ENCODE measurements around the gene LRRN1.
"Not testable (repeated sequence)": the region's sequence is repeated elsewhere in the genome, so short reads cannot be mapped to it uniquely, and the experiment has no call there.

Gene LRRN1

DNA sequence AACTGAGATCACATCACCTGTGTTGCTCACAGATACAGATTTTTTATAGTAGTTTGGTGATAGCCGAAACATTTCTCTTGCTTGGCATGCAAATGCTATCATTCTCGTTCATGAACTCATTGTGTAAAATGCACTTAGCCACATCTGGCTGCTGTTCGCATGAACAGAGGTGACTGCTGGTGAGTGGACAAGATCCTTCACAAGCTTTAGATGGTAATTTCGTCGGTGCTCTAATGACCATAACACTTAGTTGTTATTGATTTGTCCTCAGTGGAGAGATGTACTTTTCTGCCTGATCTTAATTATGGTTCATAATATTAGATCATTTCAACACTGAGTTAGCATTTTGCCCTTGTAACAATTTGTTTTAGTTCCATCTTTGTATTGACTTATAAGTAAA, 13.8 kb downstream of the LRRN1 start:
- no peak for DNase-seq (ENCODE audit: low spot score)

DNA sequence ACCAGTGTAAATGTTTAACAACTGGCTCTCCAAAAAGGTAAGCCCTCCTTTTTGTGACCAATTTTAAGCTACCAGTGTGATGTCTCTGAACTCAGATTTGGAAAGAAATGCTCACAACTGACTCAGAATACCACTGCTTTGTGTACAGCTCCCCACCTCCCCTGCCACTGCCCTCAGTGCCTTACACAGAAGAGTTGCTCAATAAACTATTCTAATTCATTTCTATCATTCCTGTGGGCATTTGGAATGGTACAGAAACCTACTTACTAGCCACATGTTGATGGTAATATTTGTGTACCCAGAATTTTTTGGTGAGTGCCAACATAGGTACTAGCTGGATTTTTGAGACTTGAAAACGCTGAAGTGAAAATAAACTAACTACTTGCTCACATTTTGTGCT, 16.0 kb downstream of the LRRN1 start:
- no peak for DNase-seq (ENCODE audit: low spot score)

DNA sequence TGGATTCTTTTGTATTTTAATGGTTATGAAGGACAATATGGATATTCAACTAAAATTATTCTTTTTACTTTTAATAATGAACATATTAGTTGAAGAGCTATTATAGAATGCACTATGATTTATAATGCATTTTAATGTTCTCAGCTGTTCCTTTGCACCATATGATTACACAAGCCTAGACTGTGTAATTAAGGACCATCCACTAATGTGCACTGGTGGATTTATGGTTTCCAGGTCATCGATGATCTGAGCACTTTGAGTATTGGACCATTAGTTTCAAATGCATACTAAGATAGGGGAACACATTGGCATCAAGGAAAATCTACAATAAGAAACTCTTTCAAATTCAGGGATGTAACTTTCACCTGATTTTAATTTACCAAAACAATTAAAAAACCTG, 16.8 kb downstream of the LRRN1 start:
- DNase-seq (ENCODE audit: low spot score): no peak

DNA sequence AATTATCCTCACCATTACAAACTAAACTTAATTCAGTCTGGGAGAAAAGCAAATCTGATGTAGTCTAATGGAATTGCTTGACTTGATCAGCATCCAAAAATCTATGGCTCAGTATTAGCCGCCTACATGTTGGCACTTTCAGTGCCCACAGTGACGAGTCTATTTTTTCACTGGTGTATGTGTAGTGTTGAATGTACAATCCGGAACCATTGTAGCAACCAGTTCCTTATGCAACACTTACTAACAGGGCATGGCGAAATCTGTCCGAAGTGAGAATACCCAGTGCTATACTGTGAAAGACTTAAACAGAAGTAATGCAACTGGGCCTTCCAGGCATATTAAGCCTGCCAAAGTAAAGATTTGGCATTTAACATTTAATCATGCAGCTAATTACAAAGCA, 18.6 kb downstream of the LRRN1 start:
- DNase-seq (ENCODE audit: low spot score): no peak

DNA sequence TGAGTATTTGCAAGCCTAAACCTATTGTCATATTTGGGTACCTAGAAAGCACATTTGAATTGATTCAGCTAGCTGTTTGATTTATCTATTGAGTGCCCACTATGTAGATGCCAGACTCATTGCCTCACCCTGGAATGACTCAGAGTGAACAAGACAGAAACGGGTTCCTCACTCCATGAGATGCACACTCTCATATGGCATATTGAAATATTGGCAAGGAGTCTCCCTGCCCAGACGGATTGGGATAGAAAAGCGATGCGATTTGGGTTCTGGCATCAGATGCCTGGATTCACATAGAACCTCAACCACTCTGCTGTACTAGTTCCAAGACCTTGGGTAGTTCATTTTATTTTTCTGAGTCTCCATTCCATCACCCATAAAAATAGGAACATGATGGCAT, 22.5 kb downstream of the LRRN1 start:
- DNase-seq (ENCODE audit: low spot score): no peak

DNA sequence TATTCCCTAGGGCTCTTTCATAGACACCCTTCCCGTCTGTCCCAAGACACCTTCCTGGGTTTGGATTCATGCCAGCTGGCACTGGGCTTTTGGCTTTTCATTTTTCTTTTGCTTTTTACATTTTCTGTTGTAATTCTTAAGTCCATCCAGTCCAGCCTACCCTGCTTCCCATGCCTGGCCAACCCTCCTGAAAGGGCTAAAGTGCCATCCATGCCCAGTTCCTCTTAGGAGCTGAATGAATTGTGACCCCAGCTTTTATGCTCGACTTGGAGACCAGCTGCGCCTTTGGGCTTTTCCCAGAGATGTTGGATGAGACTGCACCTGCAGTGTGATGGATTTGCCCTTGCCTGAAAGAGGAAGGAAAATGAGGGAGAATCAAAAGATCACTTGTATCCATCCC, 25.8 kb downstream of the LRRN1 start:
- no peak for DNase-seq (ENCODE audit: low spot score)

DNA sequence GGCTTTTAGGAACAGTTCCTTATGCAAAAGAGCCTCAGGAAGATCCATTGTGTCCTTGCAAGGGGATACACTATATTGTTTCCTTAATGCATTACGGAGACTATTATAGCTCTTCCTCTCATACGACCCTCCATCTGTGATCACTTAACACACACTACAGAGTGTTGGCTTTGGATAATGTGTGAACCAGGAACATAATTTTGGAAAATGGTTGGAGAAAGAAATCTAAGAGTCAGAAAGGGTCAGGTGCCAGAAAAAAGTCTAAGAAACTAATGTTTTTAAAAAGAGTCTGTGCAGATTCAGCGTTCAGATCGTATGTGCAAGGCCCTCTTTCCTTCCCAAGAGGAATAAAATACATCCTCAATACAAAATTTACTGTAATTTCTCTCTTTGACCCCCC, 27.3 kb downstream of the LRRN1 start:
- DNase-seq (ENCODE audit: low spot score): no peak

DNA sequence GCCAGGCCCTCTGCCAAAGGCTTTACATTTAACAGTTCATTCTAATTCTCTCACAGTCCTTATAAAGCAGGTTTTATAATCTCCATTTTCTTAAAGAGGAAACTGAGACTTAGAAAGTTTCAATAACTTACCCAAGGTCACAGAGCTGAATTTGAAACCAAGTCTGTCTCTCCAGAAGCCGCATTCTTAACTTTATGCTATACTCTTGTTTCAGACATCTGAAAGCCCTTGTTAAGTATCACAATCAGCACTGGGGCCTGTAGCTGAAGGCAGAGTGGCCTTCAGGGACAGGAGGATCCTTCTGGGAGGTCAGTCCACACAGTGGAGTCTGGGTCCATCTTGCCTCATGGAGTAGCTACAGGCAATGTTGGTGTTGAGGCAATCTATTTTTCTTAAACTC, 27.9 kb downstream of the LRRN1 start:
- no peak for DNase-seq (ENCODE audit: low spot score)

DNA sequence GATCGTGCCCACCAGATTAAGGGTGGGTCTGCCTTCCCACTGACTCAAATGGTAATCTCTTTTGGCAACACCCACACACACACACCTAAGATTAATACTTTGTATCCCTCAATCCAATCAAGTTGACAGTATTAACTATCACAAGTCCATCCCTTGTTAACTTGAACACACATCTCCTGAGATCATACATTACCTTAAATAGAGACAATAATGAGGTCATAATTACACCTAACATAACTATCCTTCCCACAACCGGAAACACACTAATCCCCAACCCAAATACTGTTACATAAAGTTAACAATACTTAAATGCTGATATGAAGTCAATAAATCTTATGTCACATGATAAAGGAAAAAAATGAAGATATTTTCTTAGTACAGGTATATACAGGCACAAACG, 29.2 kb downstream of the LRRN1 start:
- DNase-seq (ENCODE audit: low spot score): not testable (repeated sequence)

DNA sequence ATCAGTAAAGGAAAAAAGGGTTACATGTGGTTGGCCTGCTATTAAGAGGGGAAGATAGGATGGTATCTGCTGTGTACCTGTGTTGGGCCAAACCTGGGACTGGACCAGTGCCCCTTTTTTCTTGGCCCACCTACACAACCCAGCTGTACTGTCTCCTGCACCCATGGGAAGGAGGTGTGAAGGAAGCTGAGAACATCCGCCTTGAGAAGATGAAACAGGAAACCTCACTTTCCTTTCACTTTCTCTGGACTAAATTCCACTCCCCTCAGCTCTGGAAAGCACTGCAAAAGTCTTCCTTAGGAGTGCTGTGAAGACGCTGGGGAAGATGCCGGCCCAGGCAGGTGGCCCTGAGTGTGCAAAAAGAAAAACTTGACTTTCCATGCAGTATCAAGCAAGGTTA, 37.6 kb downstream of the LRRN1 start:
- no peak for DNase-seq (ENCODE audit: low spot score)

DNA sequence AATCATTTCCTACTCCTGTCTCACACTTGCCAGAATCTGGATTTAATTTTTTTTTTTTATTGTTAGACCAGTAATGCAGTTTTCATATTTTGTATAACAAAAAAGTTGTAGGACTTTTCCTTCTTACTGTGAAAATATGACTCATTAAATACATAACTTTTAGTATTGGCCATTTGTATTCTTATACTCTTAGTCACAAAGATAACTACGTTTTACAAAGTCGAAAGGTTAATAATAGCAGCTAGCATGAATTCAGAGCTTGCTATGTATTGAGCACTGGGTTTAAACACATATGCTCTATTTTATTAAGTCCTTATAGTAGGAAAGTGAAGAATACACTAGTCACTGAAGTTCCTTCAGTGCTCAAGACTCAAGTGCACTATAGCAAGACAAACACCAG, 43.1 kb downstream of the LRRN1 start:
- DNase-seq (ENCODE audit: low spot score): no peak

DNA sequence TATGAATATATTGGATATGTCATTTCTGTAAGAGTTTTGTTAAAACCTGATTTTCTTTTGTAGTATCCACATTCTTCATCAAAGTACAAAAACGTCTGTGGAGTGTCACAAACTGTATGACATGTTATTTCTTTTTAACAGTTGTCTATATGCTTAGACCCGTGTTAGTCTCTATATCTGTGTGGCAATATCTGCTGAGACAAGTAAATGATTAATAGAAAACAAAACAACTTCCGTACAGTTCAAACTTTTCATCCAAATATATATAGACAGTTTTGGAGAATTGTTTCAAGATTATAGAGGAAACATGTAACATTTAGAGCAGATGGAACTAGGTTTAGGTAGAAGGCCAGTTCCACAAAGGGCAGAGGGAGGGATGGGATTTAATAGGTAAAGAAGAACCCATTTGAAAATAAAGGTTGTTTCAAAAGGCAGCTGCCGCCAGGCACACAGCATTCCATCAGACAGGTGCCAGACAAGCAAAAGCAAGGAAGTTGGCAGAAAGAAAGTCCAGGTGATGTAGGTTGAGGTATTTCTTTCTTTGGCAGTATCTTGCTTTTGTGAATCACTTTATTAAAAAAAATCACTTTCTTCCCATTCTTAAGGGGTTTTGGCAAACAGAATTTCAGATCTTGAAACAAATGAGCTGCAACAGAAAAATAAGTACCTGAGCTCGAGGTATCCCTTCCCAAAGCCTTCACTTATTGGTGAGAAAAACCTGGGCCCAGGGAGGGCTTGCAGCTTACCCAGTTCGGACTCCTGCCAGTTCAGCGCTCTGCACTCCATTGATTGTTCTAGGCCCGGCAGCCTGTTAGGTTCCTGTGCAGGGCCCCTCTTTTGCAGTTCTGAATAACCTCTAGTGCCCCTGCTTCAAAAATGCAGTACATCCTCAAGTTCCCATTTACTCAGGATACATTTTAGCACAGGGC, 49.0 kb downstream of the LRRN1 start:
- no peak for DNase-seq (ENCODE audit: low spot score)

DNA sequence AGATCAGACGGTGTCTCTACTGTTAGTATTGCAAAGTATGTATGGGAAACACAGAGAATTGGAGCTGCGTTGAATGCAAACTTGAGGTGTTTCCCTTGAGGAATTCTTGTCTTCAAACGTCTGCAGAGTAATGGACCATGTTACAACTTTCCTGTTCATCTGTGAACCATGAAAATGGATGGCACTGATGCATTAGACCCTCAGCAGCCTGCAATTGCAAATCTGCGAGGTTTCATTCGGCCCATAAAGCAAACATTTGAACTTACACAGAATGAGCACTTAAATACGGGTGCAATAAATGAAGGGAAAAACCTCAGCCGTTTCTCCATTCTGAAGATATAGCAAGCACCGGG, 49.7 kb downstream of the LRRN1 start:
- no peak for DNase-seq (ENCODE audit: low spot score)

DNA sequence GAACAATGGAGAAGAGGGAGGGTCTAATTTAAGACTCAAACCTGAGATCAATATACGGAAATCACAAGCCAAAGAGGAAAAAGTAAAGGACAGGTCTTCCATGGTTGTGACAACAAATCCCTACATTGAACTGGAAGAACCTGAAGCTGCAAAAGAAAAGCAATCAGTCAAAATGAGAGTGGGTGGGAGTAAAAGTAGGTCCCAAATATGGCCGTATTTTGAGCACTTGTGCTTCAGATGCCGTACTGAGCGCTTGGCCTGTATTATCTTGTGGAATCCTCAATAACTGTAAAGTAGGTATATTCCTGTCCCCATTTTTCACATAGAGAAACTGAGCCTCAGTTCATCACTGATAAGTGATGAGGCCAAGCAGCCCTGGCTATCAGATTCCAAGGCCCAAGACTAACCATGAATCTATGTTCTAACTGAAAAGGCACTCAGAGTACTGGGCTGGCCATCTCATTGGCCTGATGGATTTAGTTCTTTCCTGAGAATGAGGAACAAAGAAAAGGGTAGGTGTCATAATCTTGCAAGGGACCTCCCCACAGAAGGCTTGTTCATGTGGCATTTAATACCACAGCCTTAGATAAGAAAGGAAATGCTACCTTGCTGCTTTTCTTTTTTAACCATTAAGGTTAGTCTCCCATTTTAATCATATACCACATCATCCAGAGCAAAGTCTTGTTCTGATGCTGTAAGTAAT, 52.5 kb downstream of the LRRN1 start:
- DNase-seq (ENCODE audit: low spot score): no peak

DNA sequence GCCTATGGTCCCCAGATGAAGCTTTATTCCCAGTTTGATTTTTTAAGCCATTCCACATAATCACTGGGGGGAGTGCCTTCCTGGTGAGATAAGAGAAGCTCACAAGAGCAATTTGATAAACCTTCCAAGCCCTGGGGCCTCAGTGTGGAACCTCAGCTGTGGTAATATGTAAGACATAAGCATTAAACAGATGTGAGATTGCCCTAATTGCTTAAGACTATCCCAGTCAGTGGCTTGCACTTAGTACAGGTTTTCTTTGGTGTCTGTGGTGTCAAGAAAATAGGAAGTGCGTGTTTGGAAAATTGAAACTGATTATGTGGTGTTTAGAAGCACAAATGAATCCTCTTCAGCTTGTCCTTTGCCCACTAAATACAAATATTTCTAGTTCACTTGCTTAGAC, 54.3 kb downstream of the LRRN1 start:
- no peak for DNase-seq (ENCODE audit: low spot score)

DNA sequence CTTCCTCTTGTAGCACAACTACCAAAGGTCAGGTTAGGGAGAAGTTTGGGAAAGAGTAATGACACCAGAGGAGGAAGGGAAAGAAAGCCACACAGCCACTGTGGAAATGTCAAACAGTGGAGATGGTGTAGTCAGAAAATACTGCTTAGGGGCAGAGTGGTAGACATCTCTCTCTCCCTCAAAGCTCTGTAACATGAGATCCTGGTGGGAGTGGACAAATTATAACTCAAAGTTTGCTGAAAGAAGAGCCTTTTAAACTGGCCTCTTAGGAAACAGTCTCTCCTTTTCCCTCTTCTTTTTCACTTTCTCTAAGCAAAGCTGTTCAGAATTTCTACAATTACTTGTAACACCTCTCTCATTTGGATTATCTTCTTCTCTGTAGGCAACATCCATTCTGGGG, 55.8 kb downstream of the LRRN1 start:
- no peak for DNase-seq (ENCODE audit: low spot score)

DNA sequence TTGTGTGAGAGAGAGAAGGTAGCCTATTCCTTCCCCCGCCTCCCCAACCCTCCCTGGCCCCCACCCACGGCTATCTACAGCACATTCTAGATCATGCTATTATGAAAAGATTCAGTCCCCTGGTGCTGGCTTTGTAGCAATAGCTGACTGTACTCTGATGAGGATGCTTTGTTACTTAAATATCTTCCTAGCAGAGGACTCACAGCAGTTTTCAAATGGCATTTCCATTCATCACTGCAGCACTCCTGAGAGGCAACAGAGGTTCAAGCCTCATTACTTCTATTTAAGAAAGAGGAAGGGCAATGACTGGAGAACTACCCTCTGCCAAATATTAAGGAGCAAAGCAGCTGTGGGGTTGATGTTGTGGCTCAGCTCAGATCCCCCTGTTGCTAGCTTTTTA, 61.0 kb downstream of the LRRN1 start:
- no peak for DNase-seq (ENCODE audit: low spot score)

DNA sequence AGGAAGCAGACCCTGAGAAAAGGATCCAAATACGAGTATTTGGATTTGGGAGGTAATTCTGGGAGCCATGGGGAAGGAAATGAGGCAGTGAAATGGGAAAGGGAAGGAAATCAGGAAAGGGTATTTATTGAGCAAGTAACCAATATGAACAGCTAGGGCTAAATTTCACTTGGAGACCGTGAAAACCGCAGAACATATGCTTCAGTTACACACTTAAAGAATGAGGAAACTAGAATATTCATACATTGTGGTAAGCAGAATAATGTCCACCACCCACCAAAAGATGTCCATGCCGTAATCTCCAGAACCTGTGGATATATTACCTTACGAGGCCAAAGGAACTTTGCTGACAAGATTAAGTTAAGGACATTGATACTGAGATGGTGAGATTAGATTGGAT, 63.3 kb downstream of the LRRN1 start:
- no peak for DNase-seq (ENCODE audit: low spot score)

DNA sequence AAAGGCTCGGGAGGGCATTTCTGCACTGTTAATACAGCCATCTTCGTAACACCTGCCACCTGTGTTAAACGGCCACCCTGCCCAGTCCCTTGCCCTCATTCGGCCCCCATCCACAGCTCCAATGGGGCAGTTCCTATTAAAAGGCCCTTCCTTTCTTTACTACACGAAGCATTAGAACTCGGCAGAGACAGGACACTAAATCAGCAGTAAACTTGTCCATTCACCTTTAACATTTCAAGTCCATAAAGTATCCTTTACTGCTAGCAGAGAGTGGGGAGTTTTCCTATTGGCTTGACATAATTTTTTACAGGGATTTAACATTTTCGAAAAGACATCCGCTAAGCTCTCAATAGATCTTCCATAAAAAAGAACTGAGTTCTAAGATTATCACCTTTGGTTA, 76.3 kb downstream of the LRRN1 start:
- no peak for DNase-seq (ENCODE audit: low spot score)

DNA sequence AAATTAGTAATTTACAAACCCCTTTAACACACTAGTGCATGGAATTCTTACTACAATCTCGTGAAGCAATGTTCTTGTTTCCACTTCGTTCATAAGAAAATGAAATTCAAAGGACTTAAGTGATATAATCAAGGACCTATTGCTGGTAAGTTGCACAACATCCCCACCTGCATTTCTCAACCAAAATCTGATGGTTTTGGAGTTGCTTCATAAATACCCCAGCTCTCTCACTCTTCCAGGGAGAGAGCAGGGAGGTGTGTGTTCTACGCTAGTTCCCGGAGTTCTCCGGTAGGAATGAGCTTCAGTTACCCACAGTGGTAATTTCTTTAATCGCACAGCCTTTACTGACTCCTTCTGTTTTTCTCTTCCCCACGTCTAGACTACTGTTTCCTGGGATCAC, 81.8 kb downstream of the LRRN1 start:
- DNase-seq (ENCODE audit: low spot score): no peak

DNA sequence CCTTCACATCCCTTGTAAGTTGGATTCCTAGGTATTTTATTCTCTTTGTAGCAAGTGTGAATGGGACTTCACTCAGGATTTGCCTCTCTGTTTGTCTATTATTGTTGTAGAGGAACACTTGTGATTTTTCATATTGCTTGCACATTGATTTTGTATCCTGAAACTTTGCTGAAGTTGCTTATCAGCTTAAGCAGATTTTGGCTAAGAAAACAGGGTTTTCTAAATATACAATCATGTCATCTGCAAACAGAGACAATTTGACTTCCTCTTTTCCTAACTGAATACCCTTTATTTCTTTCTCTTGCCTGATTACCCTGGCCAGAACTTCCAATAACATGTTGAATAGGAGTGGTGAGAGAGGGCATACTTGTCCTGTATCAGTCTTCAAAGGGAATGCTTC, 88.1 kb downstream of the LRRN1 start:
- not testable (repeated sequence) for DNase-seq (ENCODE audit: low spot score)

DNA sequence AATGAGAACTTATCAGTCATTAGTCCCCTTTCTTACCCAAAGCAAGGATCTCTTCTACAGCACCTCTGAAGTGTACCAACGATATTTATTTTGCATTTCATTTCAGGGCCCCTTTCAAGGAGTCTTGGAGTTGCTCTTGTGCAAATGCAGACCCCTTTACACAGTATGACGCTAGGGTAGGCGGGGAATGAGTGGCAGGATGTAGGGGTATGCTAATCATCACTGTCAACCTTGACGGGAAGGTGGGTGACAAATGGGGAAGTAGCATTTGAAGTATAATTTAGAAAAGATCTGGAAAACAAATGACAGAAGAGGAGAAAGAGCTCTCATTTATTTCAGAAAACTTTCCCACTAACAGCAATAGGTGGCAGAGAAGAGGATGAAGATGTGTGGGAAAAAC, 94.4 kb downstream of the LRRN1 start:
- DNase-seq (ENCODE audit: low spot score): no peak

Measured in activated CD4-positive, alpha-beta T cell treated with anti-CD3 and anti-CD28 coated beads, Interleukin-2, Interleukin-4, amounts not matched to agents 100 ng/mL and 50 ng/mL, durations not matched to agents 16 hours and 8 hours (primary cell).